UCSD-AML1 (cell line): ENCODE data around the gene TMC5.

Experiments
- DNase-seq: peaks from one replicate; lab custom pipeline; 2025; ENCODE audit not compliant: unreplicated experiment; lab: John Stamatoyannopoulos, UW

Gene TMC5

DNA sequence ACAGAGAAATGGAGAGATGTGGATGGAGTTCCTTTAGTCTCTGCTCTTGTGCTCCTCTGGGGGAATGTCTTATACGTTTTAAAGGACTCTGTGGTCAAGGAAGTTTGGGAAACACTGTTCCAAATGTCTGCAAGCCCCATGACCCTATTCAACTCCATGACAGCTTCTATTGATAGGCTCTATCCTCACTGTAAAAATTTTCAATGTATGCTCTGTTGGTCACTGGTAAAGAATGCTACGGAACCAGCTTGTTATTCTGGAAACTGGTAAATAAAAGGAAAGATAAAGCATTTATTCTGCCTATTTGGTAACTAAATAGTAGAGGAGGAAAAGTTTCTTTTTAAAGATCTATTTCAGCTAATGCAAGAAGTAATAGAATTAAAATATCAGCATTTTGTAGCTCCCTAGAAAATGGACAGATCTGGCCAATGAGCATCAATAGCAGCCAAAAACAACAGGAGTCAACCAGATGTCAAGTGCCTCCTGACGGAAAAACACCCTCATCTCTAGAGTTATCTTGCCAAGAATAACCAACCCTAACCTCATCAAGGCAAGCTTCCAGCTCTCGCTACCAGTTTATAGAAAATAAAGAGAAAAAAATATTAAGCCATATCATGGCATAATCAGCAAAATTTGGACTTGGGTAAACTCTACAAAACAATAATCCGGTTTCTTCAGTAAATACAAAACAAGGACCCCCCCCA lies 88.1 kb downstream of the TMC5 start:
- DNase-seq: no peak

DNA sequence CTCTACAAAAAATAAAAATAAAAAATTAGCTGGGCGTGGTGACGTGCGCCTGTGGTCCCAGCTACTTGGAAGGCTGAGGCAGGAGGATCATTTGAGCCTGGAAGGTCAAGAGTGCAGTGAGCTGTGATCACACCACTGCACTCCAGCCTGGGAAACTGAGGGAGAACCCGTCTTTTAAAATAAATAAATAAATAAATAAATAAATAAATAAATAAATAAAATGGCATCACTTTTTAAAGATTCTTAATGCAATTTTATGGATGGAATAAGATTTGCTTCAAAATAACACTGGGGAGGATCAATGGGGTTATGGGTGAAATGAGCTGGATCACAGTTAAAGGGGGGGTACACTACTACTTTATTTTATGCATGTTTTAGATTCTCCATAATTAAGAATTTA lies 89.3 kb downstream of the TMC5 start:
- DNase-seq: no peak

DNA sequence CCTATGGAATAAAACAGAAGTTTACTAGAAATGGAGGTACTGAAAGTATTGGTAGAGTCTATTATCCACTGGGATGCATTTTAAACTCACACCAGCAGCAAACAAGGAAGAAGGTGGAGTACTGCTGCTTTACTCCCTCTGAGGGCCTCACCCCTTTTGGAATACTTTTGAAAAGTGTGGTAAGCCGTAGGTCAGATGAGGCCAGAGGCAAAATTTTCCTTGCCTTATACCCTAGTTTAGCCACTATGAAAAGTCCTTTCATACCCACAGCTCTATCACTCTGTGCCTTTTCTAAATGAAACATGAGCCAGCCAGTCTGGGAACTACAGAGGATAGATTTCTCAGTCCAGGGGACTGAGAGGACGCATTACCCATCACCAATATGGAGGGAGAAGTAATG lies 90.2 kb downstream of the TMC5 start:
- no peak for DNase-seq

- no peak for DNase-seq
Observed at GRCh38 chr16:19512297-19512696, 94.6 kb downstream of the TMC5 start.

- no peak for DNase-seq
Observed at GRCh38 chr16:19513377-19514053, 95.8 kb downstream of the TMC5 start.

- no peak for DNase-seq
Observed at GRCh38 chr16:19515757-19516156, 98.1 kb downstream of the TMC5 start.

DNA sequence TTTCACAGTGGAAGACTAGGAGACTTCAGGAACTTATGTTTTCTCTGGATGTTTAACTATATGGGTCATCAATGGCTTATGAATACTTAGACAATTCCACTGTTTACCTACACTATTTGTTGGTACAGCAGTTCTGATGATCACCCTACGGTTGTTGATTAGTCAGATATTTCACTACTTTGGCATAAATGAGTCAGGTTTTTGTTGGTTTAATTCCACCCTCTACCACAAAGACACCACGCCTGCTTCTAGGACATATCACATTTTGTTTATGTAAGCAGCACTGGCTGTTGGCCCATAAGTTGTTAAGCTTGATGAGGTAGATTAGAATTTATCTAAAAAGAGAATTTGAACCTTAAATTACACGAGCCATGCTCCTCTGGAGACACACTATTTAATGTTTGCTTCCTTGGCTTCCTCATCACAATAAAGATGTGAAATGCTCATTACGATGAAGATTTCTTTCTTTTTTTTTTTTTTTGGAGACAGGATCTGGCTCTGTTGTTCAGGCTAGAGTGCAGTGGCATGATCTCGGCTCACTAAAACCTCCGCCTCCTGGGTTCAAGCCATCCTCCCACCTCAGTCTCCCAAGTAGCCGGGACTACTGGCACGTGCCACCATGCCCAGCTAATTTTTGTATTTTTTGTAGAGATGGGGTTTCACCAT lies 99.9 kb downstream of the TMC5 start:
- no peak for DNase-seq

DNA sequence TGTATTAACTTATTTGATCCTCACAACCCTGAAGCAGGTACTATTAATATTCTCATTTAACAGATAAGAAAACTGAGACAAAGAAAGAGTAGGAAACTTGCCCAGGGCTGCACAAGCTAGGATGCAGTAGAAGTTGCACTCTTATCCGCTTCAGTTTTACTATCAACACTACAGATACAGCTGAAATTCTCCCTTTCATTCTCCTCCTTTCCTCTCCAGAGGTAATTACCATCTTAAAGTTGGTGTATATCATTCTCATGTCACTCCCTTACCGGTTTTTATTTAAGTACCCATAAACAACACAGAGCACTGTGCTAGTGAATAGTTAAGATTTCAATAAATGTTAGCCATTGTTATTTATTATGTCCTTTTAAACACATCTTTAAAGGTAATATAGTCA lies 100.7 kb downstream of the TMC5 start:
- DNase-seq: no peak

GRCh38 chr16:19520861-19521331 lies 103.2 kb downstream of the TMC5 start:
- no peak for DNase-seq

GRCh38 chr16:19521471-19522396 lies 104.1 kb downstream of the TMC5 start, which contains the start of gene GDE1:
TSS of gene GDE1 (minus strand) at chr16:19522098. CDS start at chr16:19521964, 134 bp downstream.
- peak; percentile 93 for DNase-seq

- DNase-seq: no peak
Observed at GRCh38 chr16:19522397-19522732, 104.7 kb downstream of the TMC5 start.

- no peak for DNase-seq
Observed at GRCh38 chr16:19522760-19523159, 105.1 kb downstream of the TMC5 start.

GRCh38 chr16:19523184-19523558 lies 105.5 kb downstream of the TMC5 start:
- no peak for DNase-seq

DNA sequence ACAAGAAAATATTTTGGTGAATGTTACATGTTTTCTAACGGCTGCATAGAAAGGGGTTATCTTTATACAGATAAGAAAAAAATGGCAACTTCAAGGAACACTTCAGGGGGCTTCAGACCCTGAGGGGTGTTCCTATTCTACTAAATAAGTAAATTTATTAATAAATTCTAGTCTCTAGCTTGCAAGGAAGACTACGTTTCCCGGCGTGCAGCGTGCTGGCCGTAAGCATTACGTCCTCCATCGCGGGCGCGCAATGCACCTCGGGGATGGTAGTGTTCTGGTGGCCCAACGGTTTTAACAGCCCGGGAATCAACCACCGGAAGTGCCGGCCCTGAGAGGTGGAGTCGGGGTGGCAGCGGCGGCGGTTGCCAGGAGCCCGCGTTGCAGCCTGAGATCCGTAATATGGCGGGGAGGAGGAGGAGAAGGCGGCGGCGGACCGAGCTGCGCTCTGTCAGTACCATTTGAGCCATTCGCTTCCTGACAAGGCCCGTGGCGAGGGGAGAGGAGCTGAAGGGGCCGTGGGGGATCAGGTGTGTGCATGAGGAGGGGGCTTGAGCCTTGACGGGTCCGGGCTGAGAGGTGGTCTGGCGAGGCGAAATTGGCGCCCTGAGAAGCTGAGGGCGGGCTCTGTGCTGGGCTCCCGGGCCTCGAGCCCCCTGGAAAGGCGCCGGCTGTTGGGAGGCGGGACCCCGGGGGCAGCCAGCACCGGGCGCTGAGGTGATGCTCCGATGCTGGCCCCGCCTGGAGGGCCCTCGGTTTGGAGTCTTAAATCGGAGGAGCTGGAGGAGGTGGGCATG lies 106.1 kb downstream of the TMC5 start, which contains the start of gene CCP110:
CCP110 (plus strand) TSS at position 384 of the 797 bp plus-strand sequence. CDS start 3,940 bp downstream, outside the sequence.
- DNase-seq: peak; percentile 95

DNA sequence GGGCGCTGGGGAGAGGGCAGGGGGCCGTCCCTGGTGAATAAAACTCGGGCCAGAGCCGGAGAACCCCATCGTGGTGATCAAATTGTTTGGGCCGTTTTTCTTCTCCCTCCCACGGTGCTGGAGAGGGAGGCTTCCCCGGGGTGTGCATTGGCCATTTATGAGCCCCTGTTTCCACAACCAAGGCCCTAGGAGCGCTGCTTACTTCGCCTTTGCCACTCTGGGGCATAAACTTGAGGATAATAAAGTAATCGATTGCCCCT lies 106.6 kb downstream of the TMC5 start:
- no peak for DNase-seq

DNA sequence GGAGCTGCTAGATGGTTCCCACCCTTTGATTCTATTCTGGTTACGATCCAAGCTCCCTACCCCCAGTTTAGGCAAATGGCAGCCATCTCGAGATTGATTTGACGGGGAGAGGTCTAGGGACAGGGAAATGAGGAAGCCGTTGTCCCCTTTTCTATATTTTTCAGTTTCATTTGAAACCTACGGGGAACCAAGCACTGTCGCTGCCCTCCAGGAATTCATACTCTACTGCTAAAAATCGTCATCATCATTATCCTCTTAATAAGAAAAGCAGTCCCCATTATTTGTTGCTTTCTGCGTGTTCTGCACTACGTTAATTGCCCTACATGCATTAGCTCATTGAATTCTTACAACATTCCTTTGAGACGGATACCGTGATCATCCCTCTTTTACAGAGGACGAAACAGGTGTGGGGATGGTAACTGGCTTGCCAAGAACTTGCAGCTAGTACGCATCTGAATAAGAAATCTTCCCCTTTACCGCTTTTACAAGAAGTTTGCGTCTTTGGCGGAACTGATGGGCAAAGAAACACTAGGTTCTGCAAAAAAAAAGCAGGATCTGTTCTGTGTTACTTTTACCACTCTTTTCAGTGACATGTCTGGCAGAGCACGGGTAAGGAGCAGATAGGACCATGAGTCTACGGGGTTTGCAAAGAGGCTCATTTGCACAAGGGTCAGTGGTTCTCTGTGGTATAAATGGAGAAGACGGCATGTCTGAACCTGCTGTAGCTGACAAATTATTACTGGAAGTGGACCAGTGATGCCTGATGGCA lies 107.1 kb downstream of the TMC5 start:
- no peak for DNase-seq

- no peak for DNase-seq
Observed at GRCh38 chr16:19525385-19525723, 107.7 kb downstream of the TMC5 start.

GRCh38 chr16:19527161-19527560 lies 109.5 kb downstream of the TMC5 start:
- no peak for DNase-seq

DNA sequence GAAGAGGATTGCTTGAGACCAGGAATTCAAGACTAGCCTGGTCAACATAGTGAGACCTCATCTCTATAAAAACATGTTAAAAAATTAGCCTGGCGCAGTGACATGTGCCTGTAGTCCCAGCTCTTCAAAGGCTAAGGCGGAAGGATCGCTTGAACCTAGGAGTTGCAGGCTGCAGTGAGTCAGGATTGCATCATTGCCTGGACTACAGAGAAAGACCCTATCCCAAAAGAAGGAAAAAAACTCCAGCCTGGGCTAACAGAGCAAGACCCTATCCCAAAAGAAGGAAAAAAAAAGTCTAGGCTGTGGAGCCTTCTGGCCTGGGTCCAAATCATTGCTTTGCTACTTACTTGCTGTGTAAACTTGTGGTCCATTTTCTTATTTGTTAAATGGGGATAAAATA lies 111.0 kb downstream of the TMC5 start:
- no peak for DNase-seq

GRCh38 chr16:19532601-19533000 lies 114.9 kb downstream of the TMC5 start:
- no peak for DNase-seq
